SK-N-SH (cell line): ENCODE data around the gene TMOD2. TPM values are rescaled to one million over a fixed set of nuclear protein-coding genes. Genes with fewer than 3 reads are reported as not detected.

Experiments
- CTCF ChIA-PET: fragments of 300-600, 350-600 bp; formaldehyde crosslinking; extraction: SDS; loops from one replicate; lab custom pipeline; 2021; lab: Yijun Ruan, JAX
- POLR2A ChIA-PET: fragments of 350-600 bp; sonication (Branson Sonifier 250); formaldehyde crosslinking; extraction: SDS; loops from one replicate; lab custom pipeline; 2020; ENCODE audit warnings: antibody characterized with exemption, inconsistent platforms; lab: Yijun Ruan, JAX
- DNase-seq: peaks from one replicate; pipeline ENCODE4 v3.0.0; 2012
- H2AFZ ChIP-seq: fragments of 200-600 bp; sonication (generic); 2 replicates; pipeline ENCODE4 v1.8.1; 2016; ENCODE audit warnings: antibody characterized with exemption, mild to moderate bottlenecking, low read depth
- H3F3A ChIP-seq: fragments of 200-600 bp; sonication (generic); replicated peaks from 2 replicates; pipeline ENCODE3; 2016; ENCODE audit warnings: antibody characterized with exemption, mild to moderate bottlenecking; ENCODE audit not compliant: insufficient read depth
- H3K27ac ChIP-seq, 2 experiments: fragments of 200-500 bp in 1 of 2; fragments of 200-600 bp in 1 of 2; sonication (Bioruptor generic) in 1 of 2; sonication (generic), shearing (Covaris generic) in 1 of 2; 2 replicates each; pipeline versions ENCODE4 v1.5.1 to v1.6.1; 2014 to 2016; ENCODE audit warnings: low read depth in 2 of 2, inconsistent platforms in 1 of 2, low read length in 1 of 2, mild to moderate bottlenecking in 1 of 2, mixed read lengths in 1 of 2
- H3K27me3 ChIP-seq: fragments of 200-600 bp; sonication (generic), shearing (Covaris generic); 2 replicates; pipeline ENCODE4 v1.6.1; 2016; ENCODE audit warnings: mixed run types; ENCODE audit not compliant: insufficient read depth
- H3K36me3 ChIP-seq, 2 experiments: fragments of 200-500 bp in 1 of 2; fragments of 200-600 bp in 1 of 2; sonication (Bioruptor generic) in 1 of 2; sonication (generic) in 1 of 2; replicated peaks in 1 of 2; 2 replicates each; pipeline versions ENCODE3 to v1.5.1; 2014 to 2016; ENCODE audit warnings: low read length in 1 of 2, mild to moderate bottlenecking in 1 of 2; ENCODE audit not compliant: insufficient read depth in 2 of 2, control insufficient read depth in 1 of 2
- H3K4me1 ChIP-seq, 2 experiments: fragments of 200-500 bp in 1 of 2; fragments of 200-600 bp in 1 of 2; sonication (Bioruptor generic) in 1 of 2; sonication (generic), shearing (Covaris generic) in 1 of 2; 2 replicates each; pipeline versions ENCODE4 v1.5.1 to v1.6.1; 2014 to 2016; ENCODE audit warnings: low read depth in 1 of 2, low read length in 1 of 2, mixed run types in 1 of 2; ENCODE audit not compliant: insufficient read depth in 2 of 2, control insufficient read depth in 1 of 2
- H3K4me2 ChIP-seq: fragments of 200-600 bp; sonication (generic), shearing (Covaris generic); 2 replicates; pipeline ENCODE4 v1.6.1; 2017; ENCODE audit warnings: mixed run types
- H3K4me3 ChIP-seq, 2 experiments: fragments of 200-500 bp in 1 of 2; fragments of 200-600 bp in 1 of 2; sonication (Bioruptor generic) in 1 of 2; sonication (generic), shearing (Covaris generic) in 1 of 2; 2 replicates each; pipeline versions ENCODE4 v1.5.1 to v1.8.1; 2014 to 2016; ENCODE audit warnings: low read depth in 2 of 2, inconsistent platforms in 1 of 2, low read length in 1 of 2, mild to moderate bottlenecking in 1 of 2, mixed read lengths in 1 of 2, moderate library complexity in 1 of 2
- H3K79me2 ChIP-seq: fragments of 200-600 bp; sonication (generic); 2 replicates; pipeline ENCODE4 v1.8.1; 2017; ENCODE audit warnings: mild to moderate bottlenecking; ENCODE audit not compliant: insufficient read depth
- H3K9ac ChIP-seq: fragments of 200-600 bp; sonication (generic); 2 replicates; pipeline ENCODE4 v1.6.1; 2017; ENCODE audit warnings: mixed run types
- H3K9me2 ChIP-seq: fragments of 200-600 bp; sonication (generic); 2 replicates; pipeline ENCODE4 v1.6.1; 2017; ENCODE audit warnings: mixed run types
- H3K9me3 ChIP-seq: fragments of 200-600 bp; sonication (generic); 2 replicates; pipeline ENCODE4 v1.6.1; 2017; ENCODE audit warnings: mixed run types, mild to moderate bottlenecking, moderate library complexity
- H4K20me1 ChIP-seq: fragments of 200-600 bp; sonication (generic); 2 replicates; pipeline ENCODE4 v1.6.1; 2017; ENCODE audit warnings: mild to moderate bottlenecking, mixed run types; ENCODE audit not compliant: insufficient read depth
- CHD2 ChIP-seq: fragments of 150-350 bp; IDR thresholded peaks from 2 replicates; pipeline ENCODE4 v1.6.1; 2018; ENCODE audit warnings: low read length; ENCODE audit not compliant: partially characterized antibody
- CTCF ChIP-seq: fragments of 200-600 bp; sonication (generic); IDR thresholded peaks from 2 replicates; pipeline ENCODE4 v1.6.1; 2017; ENCODE audit warnings: antibody characterized with exemption, mild to moderate bottlenecking, moderate library complexity
- ELF1 ChIP-seq: IDR thresholded peaks from 2 replicates; pipeline ENCODE4 v1.4.0; 2012
- EZH2phosphoT487 ChIP-seq: fragments of 200-600 bp; sonication (generic); IDR thresholded peaks from 2 replicates; pipeline ENCODE4 v1.6.1; 2017; ENCODE audit warnings: low read depth, mixed run types, mild to moderate bottlenecking, antibody characterized with exemption, moderate library complexity, borderline replicate concordance
- FOXM1 ChIP-seq: IDR thresholded peaks from 2 replicates; pipeline ENCODE4 v1.4.0; 2012; ENCODE audit warnings: low read depth, mild to moderate bottlenecking
- GABPA ChIP-seq: IDR thresholded peaks from 2 replicates; pipeline ENCODE4 v1.4.0; 2012; ENCODE audit warnings: low read depth, mild to moderate bottlenecking
- GATA2 ChIP-seq: sonication (generic); formaldehyde crosslinking; IDR thresholded peaks from 2 replicates; pipeline ENCODE4 v1.5.0; 2020; ENCODE audit warnings: mild to moderate bottlenecking, missing genetic modification reagents
- JUND ChIP-seq: IDR thresholded peaks from 2 replicates; pipeline ENCODE4 v1.4.0; 2012
- MEF2A ChIP-seq: IDR thresholded peaks from 2 replicates; pipeline ENCODE4 v1.4.0; 2012; ENCODE audit warnings: low read depth, borderline replicate concordance
- MXI1 ChIP-seq: IDR thresholded peaks from 2 replicates; pipeline ENCODE4 v1.6.1; 2012; ENCODE audit warnings: mild to moderate bottlenecking, low read depth, low read length, improper control_type of control experiment
- NRF1 ChIP-seq: IDR thresholded peaks from 2 replicates; pipeline ENCODE4 v1.6.1; 2012; ENCODE audit warnings: low read depth, mild to moderate bottlenecking, low read length
- POLR2AphosphoS5 ChIP-seq: IDR thresholded peaks from 2 replicates; pipeline ENCODE4 v1.6.1; 2012; ENCODE audit warnings: low read depth, low read length
- RAD21 ChIP-seq: IDR thresholded peaks from 2 replicates; pipeline ENCODE4 v1.6.1; 2012; ENCODE audit warnings: mild to moderate bottlenecking, low read length
- RFX5 ChIP-seq: IDR thresholded peaks from 2 replicates; pipeline ENCODE4 v1.6.1; 2012; ENCODE audit warnings: mild to moderate bottlenecking, improper control_type of control experiment, low read length
- SIN3A ChIP-seq: IDR thresholded peaks from 2 replicates; pipeline ENCODE4 v1.6.1; 2012; ENCODE audit warnings: low read depth, mild to moderate bottlenecking, low read length, moderate library complexity, borderline replicate concordance
- TAF1 ChIP-seq: IDR thresholded peaks from 2 replicates; pipeline ENCODE4 v1.6.1; 2012; ENCODE audit warnings: low read depth, mild to moderate bottlenecking, low read length, moderate library complexity, borderline replicate concordance
- TCF12 ChIP-seq: IDR thresholded peaks from 2 replicates; pipeline ENCODE4 v1.4.0; 2012
- YY1 ChIP-seq: IDR thresholded peaks from 2 replicates; pipeline ENCODE4 v1.4.0; 2012; ENCODE audit warnings: low read depth, mild to moderate bottlenecking
- WGBS: methylation state at CpG from one replicate; pipeline ENCODE4 v1.1.6; 2017; ENCODE audit warnings: low lambda C conversion rate; 5-methylcytosine and 5-hydroxymethylcytosine counted together
- polyA plus RNA-seq, 3 experiments: library from polyadenylated mRNA; depleted of rRNA; stranded (reverse); fragments of >200 nt; gene quantifications; 2 replicates each; pipeline ENCODE4 v1.2.3, GENCODE V29; 2012
- TF ChIP-seq, protein P1 (sequence below): IDR thresholded peaks from 2 replicates; pipeline ENCODE4 v1.4.0; 2012; ENCODE audit warnings: low read depth, borderline replicate concordance
- TF ChIP-seq, protein P2 (sequence below): fragments of 150-350 bp; IDR thresholded peaks from 2 replicates; pipeline ENCODE4 v1.6.1; 2016; ENCODE audit warnings: mild to moderate bottlenecking, low read depth, low read length
- TF ChIP-seq, protein P3 (sequence below): fragments of 150-350 bp; IDR thresholded peaks from 2 replicates; pipeline ENCODE4 v1.6.1; 2017; ENCODE audit warnings: antibody characterized with exemption, low read length, low read depth, borderline replicate concordance

Gene TMOD2
- polyA plus RNA-seq, 1 of the 3 experiments (the other 2 are of a cell fraction) = 2.7 TPM

DNA sequence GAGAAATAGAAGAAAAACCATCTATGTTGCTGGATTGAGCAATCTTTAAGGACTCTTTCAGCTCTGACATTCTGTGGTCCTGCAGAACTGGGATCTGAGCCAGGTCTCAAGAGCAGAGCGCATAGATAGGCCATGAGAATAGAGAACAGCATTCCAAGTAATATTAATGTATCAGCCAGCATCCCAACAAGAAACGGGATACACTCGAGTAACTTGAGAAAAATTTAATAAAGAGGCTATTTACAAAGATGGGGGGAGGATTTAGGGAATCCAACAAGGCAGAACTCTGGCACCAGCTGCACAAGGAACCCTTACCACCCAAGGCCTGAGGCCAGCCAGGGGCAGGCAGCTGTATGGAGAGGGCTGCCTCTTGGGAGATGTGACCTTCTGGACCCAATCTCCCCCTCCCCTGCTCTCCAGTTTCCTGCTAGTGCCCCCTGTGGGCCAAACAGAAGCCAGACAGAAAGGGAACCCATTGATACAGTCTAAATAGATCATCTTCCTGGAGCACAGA lies 8.2 kb downstream of the TMOD2 start (continued):
- no peak for TF ChIP-seq NRF1
- TF ChIP-seq, protein P1, sequence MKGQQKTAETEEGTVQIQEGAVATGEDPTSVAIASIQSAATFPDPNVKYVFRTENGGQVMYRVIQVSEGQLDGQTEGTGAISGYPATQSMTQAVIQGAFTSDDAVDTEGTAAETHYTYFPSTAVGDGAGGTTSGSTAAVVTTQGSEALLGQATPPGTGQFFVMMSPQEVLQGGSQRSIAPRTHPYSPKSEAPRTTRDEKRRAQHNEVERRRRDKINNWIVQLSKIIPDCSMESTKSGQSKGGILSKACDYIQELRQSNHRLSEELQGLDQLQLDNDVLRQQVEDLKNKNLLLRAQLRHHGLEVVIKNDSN = no peak
- TF ChIP-seq SIN3A = no peak
- TF ChIP-seq RAD21 = peak; percentile 33; the same call in 1 of the 2 replicates
- no peak for TF ChIP-seq FOXM1
- no peak for TF ChIP-seq GATA2
- peak; percentile 43; the same call in 1 of the 2 replicates for TF ChIP-seq POLR2AphosphoS5
- TF ChIP-seq TCF12 = peak; percentile 81
- TF ChIP-seq YY1 = peak; percentile 43; the same call in 1 of the 2 replicates
- no peak for TF ChIP-seq GABPA

GRCh38 chr15:51760805-51761204 lies 9.4 kb downstream of the TMOD2 start:
- no peaks in the 10 kb centered on the region for H3K9me3 ChIP-seq
- H3K4me3 ChIP-seq = no peak overlapping the region
- no peak overlapping the region for H2AFZ ChIP-seq
- H3K4me1 ChIP-seq = peaks cover 11 to 18% of the 10 kb centered on the region in 2 experiments
- ChIA-PET POLR2A (interaction anchor here (1.2 kb wide), 1 partner anchor 79 kb away, joined by 3 read pairs; the partner anchor contains the start of gene SCG3), CTCF (interaction anchor here (1.4 to 2.9 kb wide), 2 partner anchors 10 to 15 kb away, joined by 7 to 19 read pairs; no protein-coding TSS in a partner anchor)
- H3F3A ChIP-seq = peaks cover 21% of the 10 kb centered on the region
- no peak overlapping the region for H3K9ac ChIP-seq
- no peaks in the 10 kb centered on the region for H3K36me3 ChIP-seq
- H3K4me2 ChIP-seq = no peak overlapping the region
- H3K27ac ChIP-seq = no peak overlapping the region
- peaks cover 5% of the 10 kb centered on the region; the same call in 1 of the 2 replicates for H4K20me1 ChIP-seq
- WGBS = 74% methylated on average over 3 of the region's 3 CpGs
- DNase-seq = no peak
- H3K79me2 ChIP-seq = peaks cover 22% of the 10 kb centered on the region; the same call in 1 of the 2 replicates
- no peaks in the 10 kb centered on the region for H3K9me2 ChIP-seq
- no peaks in the 10 kb centered on the region for H3K27me3 ChIP-seq
- no peak for TF ChIP-seq MXI1
- no peak for TF ChIP-seq RFX5
- no peak for TF ChIP-seq CTCF
- TF ChIP-seq FOXM1 = no peak
- TF ChIP-seq EZH2phosphoT487 = no peak
- no peak for TF ChIP-seq RAD21
- TF ChIP-seq, protein P2, sequence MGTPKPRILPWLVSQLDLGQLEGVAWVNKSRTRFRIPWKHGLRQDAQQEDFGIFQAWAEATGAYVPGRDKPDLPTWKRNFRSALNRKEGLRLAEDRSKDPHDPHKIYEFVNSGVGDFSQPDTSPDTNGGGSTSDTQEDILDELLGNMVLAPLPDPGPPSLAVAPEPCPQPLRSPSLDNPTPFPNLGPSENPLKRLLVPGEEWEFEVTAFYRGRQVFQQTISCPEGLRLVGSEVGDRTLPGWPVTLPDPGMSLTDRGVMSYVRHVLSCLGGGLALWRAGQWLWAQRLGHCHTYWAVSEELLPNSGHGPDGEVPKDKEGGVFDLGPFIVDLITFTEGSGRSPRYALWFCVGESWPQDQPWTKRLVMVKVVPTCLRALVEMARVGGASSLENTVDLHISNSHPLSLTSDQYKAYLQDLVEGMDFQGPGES = no peak
- TF ChIP-seq ELF1 = no peak
- no peak for TF ChIP-seq JUND
- TF ChIP-seq, protein P3, sequence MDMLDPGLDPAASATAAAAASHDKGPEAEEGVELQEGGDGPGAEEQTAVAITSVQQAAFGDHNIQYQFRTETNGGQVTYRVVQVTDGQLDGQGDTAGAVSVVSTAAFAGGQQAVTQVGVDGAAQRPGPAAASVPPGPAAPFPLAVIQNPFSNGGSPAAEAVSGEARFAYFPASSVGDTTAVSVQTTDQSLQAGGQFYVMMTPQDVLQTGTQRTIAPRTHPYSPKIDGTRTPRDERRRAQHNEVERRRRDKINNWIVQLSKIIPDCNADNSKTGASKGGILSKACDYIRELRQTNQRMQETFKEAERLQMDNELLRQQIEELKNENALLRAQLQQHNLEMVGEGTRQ = no peak
- no peak for TF ChIP-seq GABPA
- no peak for TF ChIP-seq MEF2A
- TF ChIP-seq CHD2 = no peak
- TF ChIP-seq TAF1 = no peak
- no peak for TF ChIP-seq NRF1
- TF ChIP-seq SIN3A = no peak
- TF ChIP-seq YY1 = no peak
